HG03064 (cell line): ENCODE measurements around the gene CNIH2.
"Not testable (repeated sequence)": the region's sequence is repeated elsewhere in the genome, so short reads cannot be mapped to it uniquely, and the experiment has no call there.

ENCODE experiments used
- ATAC-seq: cut with Tn5 transposase; IDR thresholded peaks from one replicate; pipeline ENCODE4 v1.9.1; 2021; ENCODE audit warnings: low read depth; ENCODE audit not compliant: unreplicated experiment

Gene CNIH2

GRCh38 chr11:66289548-66290329 is 11.8 kb downstream of the CNIH2 start:
- peak; percentile 33 for ATAC-seq

- ATAC-seq: no peak
These were observed 12.3 kb downstream of the CNIH2 start for GRCh38 chr11:66290330-66290621.

DNA sequence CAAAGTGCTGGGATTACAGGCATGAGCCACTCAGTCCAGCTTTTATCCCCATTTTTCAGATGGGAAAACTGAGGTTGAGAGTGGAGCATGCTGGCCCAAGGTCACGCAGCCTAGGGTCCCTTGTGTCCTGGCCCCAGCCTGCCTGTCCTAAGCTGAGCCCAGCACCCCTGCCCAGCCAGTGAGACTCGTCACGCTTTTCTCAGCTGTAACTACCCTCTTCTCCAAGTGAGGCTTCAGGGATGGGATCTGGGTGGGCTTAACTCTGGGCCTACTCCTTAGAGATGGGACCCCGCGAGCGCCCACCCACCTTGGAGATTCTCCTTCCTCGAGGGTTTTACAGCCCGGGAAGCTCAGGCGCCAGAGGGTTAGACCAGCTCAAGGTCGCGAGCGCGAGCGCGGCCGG is 13.3 kb downstream of the CNIH2 start:
- no peak for ATAC-seq

- ATAC-seq: no peak
These were observed 13.9 kb downstream of the CNIH2 start, which contains the start of gene TMEM151A for GRCh38 chr11:66291706-66292542. Gene TMEM151A, plus strand, starts transcription at chr11:66291894. Its CDS starts 120 bp downstream, at chr11:66292014.

DNA sequence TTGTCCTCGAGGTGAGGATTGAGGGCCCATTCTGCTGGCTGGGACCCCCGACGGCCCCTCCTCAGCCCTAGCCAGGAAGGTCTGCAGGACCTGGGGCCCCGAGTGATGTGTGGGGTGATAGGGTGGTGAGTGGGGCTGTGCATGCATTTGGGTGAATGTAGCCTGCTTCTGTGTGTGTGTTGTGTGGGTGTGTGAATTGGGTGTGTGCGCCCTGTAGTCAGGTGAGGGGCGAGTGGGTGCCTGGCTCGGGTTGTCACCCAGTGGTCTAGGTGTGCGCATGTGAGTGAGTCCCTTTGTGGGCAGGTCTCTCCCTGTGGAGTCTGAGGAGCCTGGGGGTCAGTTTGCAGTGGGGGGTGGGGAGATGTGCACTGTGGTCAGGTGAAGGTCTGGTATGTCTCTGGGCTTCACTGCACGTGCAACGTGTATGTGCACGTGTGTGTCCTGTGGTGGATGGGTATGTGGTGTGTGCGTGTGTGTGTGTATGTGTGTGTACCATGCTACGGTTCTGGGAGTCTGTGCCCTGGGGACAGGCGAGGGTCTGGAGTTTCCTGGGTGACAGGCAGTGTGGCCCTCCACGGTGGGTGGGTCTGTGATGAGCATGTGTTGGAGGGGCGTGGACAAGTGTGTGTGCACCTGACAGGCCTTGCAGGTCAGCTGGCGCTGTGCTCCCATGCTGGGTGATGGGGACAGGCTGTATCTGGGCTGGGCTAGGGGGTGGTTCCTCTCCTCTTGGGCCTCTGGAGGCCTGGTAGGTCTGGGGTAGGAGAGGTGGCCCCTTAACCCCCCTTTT is 14.8 kb downstream of the CNIH2 start:
- no peak for ATAC-seq

- no peak for ATAC-seq
These were observed 15.4 kb downstream of the CNIH2 start for GRCh38 chr11:66293352-66293751.

DNA sequence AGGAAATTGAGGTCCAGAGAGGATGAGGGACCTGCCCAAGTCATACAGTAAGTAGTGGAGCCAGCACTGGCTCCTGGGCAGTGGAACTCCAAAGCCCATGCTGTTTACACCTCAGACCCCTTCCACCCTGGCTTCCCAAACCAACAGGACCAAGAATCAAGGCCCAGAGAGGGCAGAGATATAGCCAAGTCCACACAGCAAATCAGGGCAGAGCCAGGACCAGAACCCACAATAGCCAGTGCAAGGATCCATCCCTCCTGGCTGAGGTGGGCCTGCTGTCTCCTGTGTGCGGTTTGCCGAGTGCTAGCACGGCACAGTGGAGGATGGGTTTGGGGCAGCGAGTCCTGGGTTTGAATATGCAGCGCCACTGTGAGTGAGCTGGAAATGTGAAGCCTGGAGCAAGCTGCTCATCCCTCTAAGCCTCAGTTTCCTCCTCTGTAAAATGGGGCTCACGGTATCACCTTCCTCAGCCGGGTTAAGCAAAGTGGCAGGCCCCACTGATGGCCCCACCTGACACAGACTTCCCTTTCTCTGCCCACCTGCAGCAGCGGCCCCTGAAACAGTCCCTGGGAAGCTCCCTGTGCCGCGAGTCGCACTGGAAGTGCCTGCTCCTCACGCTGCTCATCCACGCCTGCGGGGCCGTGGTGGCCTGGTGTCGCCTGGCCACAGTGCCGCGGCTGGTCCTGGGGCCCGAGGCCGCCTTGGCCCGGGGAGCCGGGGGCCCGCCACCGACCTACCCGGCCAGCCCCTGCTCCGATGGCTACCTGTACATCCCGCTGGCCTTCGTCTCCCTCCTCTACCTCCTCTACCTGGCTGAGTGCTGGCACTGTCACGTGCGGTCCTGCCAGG is 16.0 kb downstream of the CNIH2 start:
- no peak for ATAC-seq

DNA sequence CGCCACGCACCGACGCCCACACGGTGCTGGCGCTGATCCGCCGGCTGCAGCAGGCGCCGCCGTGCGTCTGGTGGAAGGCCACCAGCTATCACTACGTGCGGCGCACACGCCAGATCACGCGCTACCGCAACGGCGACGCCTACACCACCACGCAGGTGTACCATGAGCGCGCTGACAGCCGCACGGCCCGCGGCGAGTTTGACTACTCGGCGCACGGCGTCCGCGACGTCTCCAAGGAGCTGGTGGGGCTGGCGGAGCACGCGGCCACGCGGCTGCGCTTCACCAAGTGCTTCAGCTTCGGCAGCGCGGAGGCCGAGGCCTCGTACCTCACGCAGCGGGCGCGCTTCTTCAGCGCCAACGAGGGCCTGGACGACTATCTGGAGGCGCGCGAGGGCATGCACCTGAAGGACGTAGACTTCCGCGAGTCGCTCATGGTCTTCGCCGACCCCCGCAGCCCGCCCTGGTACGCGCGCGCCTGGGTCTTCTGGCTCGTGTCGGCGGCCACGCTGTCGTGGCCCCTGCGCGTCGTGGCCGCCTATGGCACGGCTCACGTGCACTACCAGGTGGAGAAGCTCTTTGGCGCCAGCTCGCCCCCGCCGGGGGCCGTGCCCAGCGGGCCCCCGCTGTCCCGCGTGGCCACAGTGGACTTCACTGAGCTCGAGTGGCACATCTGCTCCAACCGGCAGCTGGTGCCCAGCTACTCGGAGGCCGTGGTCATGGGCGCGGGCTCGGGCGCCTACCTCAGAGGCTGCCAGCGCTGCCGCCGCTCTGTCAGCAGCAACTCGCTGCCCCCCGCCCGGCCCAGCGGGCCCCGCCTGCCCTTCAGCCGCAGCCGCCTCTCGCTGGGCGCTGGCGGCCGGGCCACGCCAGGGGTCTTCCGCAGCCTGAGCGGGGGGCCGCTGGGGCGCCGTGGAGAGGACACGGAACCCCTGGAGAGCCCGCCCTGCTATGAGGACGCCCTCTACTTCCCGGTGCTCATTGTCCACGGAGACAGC is 16.9 kb downstream of the CNIH2 start:
- no peak for ATAC-seq

- ATAC-seq: no peak
These were observed 19.6 kb downstream of the CNIH2 start for GRCh38 chr11:66297610-66298009.

DNA sequence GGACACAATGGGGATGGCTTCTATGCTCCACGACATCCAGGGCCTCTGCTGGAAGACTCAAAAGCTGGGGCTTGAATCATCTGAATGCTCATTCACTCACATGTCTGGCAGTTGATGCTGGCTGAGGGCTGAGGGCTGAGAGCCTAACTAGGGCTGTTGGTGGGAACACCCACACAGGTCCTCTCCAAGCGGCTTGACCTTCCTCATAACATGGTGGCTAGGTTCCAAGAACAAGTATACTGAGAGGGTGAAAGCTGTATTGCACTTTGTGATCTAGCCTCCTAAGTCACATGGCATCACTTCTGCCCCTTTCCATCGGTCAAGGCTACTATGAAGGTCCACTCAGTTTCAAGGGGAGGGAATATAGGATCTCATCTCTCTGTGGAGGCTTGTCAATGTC is 21.2 kb downstream of the CNIH2 start:
- ATAC-seq: no peak

DNA sequence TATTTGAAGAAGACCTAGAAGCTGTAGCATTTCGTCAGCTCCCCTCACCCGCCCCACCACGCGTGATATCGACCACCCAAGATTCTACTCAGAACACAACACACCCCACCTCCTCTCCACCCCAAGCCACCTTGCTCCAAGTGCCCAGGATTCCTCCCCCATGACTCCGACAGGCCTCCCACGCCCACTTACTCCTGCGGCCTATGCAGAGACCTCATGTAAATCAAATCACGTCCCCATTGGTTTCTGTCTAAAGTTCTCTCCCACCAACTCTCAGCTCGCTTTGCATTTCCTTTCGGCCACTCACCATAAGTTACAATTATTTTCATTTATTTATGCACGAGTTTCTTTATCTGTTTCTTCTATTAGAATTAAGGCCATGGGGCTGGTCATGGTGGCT is 24.7 kb downstream of the CNIH2 start:
- no peak for ATAC-seq

GRCh38 chr11:66309475-66309874 is 31.5 kb downstream of the CNIH2 start:
- ATAC-seq: no peak

DNA sequence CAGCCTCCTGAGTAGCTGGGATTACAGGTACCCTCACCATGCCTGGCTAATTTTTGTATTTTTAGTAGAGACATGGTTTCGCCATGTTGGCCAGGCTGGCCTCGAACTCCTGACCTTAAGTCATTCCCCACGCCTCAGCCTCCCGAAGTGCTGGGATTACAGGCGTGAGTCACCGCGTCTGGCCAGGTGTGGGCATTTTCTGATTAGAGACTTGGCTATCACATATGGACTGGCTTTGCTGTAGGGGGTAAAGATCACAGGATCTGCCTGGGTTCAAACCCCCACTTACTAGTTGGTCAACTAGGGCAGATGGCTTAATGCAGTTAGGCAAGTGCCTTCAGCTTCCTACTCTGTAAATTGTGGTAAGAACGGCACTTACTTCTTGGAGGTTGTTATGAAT is 32.3 kb downstream of the CNIH2 start:
- ATAC-seq: no peak

DNA sequence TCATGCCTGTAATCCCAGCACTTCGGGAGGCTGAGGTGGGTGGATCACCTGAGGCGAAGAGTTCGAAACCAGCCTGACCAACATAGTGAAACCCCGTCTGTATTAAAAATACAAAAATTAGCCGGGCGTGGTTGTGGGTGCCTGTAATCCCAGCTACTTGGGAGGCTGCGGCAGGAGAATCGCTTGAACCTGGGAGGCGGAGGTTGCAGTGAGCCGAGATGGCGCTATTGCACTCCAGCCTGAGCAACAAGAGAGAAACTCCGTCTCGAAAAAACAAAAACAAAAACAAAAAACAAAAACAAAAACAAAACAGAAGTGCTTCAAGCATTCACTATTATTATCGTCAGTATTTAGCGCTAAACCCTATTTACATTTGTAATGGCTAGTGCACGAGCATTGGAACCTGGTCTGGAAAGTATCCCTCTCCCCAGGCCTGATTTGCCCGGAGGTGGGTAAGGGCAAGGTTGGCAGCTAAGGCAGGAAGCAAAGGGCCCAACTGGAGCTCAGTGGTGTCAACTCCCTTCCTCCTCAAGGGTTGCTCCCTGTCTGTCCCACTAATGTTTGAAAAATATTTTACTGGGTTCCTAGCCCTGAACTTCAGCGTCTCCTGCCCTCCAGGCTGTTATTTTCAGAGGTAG is 32.9 kb downstream of the CNIH2 start:
- ATAC-seq: not testable (repeated sequence)

DNA sequence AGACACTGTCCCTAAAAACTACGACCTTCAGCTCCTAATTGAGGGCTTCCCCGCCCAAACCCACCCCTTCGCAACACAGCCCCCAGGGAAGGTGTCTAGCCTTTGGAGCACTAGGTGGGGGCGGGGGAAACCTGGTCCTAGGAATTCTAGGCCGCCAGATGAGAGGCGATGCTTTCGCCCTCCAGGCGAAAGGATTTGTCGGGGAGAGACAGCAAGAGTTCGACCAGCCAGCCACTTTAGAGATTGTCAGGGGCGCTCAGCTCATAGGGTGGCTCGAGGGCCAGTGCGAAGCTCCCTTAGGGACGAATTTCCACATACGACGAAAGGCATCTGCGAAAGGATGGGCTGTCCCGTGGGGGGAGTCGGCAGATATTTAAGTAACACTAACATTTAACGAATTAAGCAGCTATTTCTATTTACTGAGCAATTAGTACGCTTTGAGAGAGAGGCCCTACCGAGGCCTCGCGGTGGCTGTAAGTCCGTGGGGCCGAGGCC is 33.5 kb downstream of the CNIH2 start:
- ATAC-seq: no peak

DNA sequence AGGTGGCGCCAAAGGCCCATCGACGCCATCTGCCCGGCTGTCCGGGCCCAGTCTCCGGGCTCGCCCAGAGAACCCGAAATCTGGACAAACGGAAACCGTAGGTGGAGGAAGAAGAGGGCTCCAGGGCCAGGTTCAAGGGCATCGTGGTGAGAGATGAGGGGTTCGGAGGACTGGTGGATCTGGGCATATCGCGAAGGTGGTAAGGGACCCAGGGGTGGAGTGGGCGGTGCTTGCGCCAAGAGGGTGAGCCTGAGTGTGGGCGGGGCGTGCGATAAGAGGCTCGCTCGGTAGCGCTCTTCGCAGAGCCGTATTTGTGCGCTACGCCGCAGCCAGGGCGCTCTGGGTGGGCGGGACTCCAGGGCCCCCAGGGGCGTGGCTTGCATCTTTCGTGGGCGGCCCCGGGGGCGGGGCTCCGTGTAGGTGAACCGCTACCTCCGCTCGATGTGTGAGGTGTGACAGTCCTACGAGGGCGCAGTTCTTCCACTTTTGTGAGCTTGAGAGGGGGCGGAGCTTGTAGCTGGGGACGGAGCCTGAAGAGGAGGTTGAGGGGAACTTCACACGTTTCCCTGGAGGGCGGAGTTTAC is 34.1 kb downstream of the CNIH2 start:
- peak; percentile 81 for ATAC-seq

DNA sequence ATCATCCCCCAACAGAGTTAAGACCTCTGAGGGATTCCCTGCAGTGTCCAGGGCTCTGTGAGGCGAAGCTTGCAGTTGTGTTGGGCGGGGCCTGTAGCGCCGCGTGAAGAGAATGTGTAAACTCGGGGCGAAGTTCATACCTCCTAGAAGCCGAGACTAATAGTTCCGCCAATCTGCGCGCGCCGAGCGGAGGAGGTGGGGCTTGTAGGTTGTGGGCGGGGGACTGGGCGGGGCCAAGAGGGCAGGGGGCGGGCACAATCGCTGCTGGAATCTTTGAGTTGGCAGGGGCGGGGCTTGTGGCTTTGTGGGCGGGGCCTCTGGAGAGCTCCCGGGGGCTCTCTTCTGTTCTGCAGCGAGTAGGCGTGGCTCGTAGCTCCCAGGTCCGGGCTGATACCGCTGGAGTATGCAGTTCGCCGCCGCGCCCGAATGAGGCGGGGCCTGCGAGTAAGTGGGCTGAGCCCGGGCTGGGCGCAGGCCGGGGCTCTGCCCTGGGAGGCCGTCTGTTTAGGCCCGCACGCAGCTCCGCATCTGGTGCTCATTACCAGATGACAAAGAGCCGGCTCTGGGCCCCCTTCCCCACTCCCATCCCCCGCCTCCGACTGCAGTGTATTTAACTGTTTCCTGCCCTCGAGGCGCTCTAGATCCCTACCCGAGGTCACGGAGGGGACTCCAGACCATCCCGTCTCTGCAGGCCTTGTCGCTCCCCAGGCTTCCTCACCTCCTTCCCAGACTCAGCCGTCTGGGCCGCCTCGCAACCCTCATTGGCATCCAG is 34.8 kb downstream of the CNIH2 start:
- ATAC-seq: peak; percentile 53
